Endothelial cell of umbilical vein (primary cell): Measurements from ENCODE around the gene KANK4. TPM values are rescaled to one million over a fixed set of nuclear protein-coding genes. Genes with fewer than 3 reads are reported as not detected.

Experiments used
- Bru-seq: library from RNA; stranded (reverse); fragments of 400-500 nt; gene quantifications from one replicate; lab custom pipeline; 2021; lab: Mats Ljungman, UMichigan
- BruChase-seq, 2 experiments: library from RNA; stranded (reverse); fragments of 400-500 nt; gene quantifications; one replicate each; lab custom pipeline; 2021; lab: Mats Ljungman, UMichigan
- BruUV-seq: library from RNA; stranded (reverse); fragments of 400-500 nt; replicated peaks from 2 replicates; lab custom pipeline; 2021; lab: Mats Ljungman, UMichigan
- CTCF ChIA-PET: fragments of 300-600, 350-600 bp; sonication (Branson Sonifier 250); formaldehyde crosslinking; loops from one replicate; lab custom pipeline; 2021; ENCODE audit warnings: antibody characterized with exemption, inconsistent platforms; lab: Charles Lee
- POLR2A ChIA-PET: fragments of 300-600, 350-600 bp; sonication (Branson Sonifier 250); formaldehyde crosslinking; loops from one replicate; lab custom pipeline; 2021; ENCODE audit warnings: antibody characterized with exemption, inconsistent platforms; lab: Charles Lee
- DNase-seq: peaks from one replicate; pipeline ENCODE4 v3.0.0-alpha.2; 2011; ENCODE audit warnings: low read depth, low spot score
- FAIRE-seq: peaks from 2 replicates; lab custom pipeline; 2011; peaks lifted over from hg19 to GRCh38; lab: Jason Lieb, UNC
- H2AFZ ChIP-seq: 2 replicates; pipeline ENCODE4 v1.6.0; 2012; ENCODE audit warnings: low read depth, low read length, control low read depth, inconsistent platforms
- H3K27ac ChIP-seq: 2 replicates; pipeline ENCODE4 v1.5.1; 2011; ENCODE audit warnings: low read depth, mild to moderate bottlenecking, control low read depth, low read length, moderate library complexity; ENCODE audit not compliant: insufficient read depth
- H3K27me3 ChIP-seq, 2 experiments: 2 replicates each; pipeline versions ENCODE4 v1.6.0 to v1.6.1; 2011; ENCODE audit warnings: low read length in 2 of 2, mixed read lengths in 1 of 2; ENCODE audit not compliant: control insufficient read depth in 2 of 2, insufficient read depth in 2 of 2
- H3K36me3 ChIP-seq, 2 experiments: 2 replicates in 1 of 2; 3 replicates in 1 of 2; pipeline ENCODE4 v1.5.1; 2011; ENCODE audit warnings: low read length in 2 of 2, mild to moderate bottlenecking in 1 of 2, moderate library complexity in 1 of 2; ENCODE audit not compliant: control insufficient read depth in 2 of 2, insufficient read depth in 2 of 2; ENCODE audit errors: extremely low read depth in 1 of 2
- H3K4me1 ChIP-seq: 3 replicates; pipeline ENCODE4 v1.5.1; 2011; ENCODE audit warnings: mild to moderate bottlenecking, low read length; ENCODE audit not compliant: control insufficient read depth, insufficient read depth; ENCODE audit errors: extremely low read depth
- H3K4me2 ChIP-seq: 2 replicates; pipeline ENCODE4 v1.6.1; 2011; ENCODE audit warnings: low read length, control low read depth, mixed read lengths; ENCODE audit not compliant: insufficient read depth
- H3K4me3 ChIP-seq, 3 experiments: fragments of 200-600 bp in 1 of 3; sonication (generic), shearing (Covaris generic) in 1 of 3; replicated peaks in 1 of 3; 2 replicates each; pipeline ENCODE4 v1.5.1; 2011 to 2016; ENCODE audit warnings: control low read depth in 3 of 3, low read length in 3 of 3, mild to moderate bottlenecking in 2 of 3, inconsistent platforms in 1 of 3, low read depth in 1 of 3, moderate library complexity in 1 of 3; ENCODE audit not compliant: insufficient read depth in 1 of 3
- H3K79me2 ChIP-seq: 2 replicates; pipeline ENCODE4 v1.6.0; 2012; ENCODE audit warnings: low read length, inconsistent platforms; ENCODE audit not compliant: control insufficient read depth, insufficient read depth
- H3K9ac ChIP-seq: replicated peaks from 2 replicates; pipeline ENCODE3; 2011; ENCODE audit warnings: low read length, control low read depth; ENCODE audit not compliant: insufficient read depth; ENCODE audit errors: extremely low read depth
- H3K9me1 ChIP-seq: replicated peaks from 3 replicates; pipeline ENCODE4 v1.6.0; 2011; ENCODE audit warnings: mild to moderate bottlenecking, low read length; ENCODE audit not compliant: control insufficient read depth, insufficient read depth; ENCODE audit errors: extremely low read depth
- H3K9me3 ChIP-seq: replicated peaks from 2 replicates; pipeline ENCODE4 v1.5.1; 2012; ENCODE audit warnings: low read length, inconsistent platforms; ENCODE audit not compliant: control insufficient read depth, insufficient read depth
- H4K20me1 ChIP-seq: replicated peaks from 2 replicates; pipeline ENCODE3; 2011; ENCODE audit warnings: mild to moderate bottlenecking, low read length; ENCODE audit not compliant: control insufficient read depth, insufficient read depth; ENCODE audit errors: extremely low read depth
- CTCF ChIP-seq, 2 donors: IDR thresholded peaks; 1 replicate in 1 of 2; 2 replicates in 1 of 2; pipeline ENCODE4 v1.5.1; 2011; ENCODE audit warnings: low read length in 2 of 2, mild to moderate bottlenecking in 2 of 2, moderate library complexity in 2 of 2, control low read depth in 1 of 2, inconsistent platforms in 1 of 2, low read depth in 1 of 2; ENCODE audit not compliant: insufficient read depth in 1 of 2; ENCODE audit errors: extremely low read depth in 1 of 2
- EZH2 ChIP-seq: IDR thresholded peaks from 2 replicates; pipeline ENCODE4 v1.6.1; 2012; ENCODE audit warnings: borderline replicate concordance, low read depth, mild to moderate bottlenecking, moderate library complexity, low read length, inconsistent platforms; ENCODE audit not compliant: severe bottlenecking
- FOS ChIP-seq: IDR thresholded peaks from 2 replicates; pipeline ENCODE4 v1.6.1; 2011; ENCODE audit warnings: mild to moderate bottlenecking, low read length, moderate library complexity, borderline replicate concordance; ENCODE audit not compliant: insufficient read depth
- GATA2 ChIP-seq: IDR thresholded peaks from 2 replicates; pipeline ENCODE4 v1.7.0; 2011; ENCODE audit warnings: low read depth, mild to moderate bottlenecking, moderate library complexity, mixed read lengths, low read length; ENCODE audit not compliant: insufficient read length, insufficient read depth
- JUN ChIP-seq: IDR thresholded peaks from 2 replicates; pipeline ENCODE4 v1.6.1; 2011; ENCODE audit warnings: borderline replicate concordance, low read depth; ENCODE audit not compliant: insufficient read length, insufficient read depth
- MAX ChIP-seq: IDR thresholded peaks from 2 replicates; pipeline ENCODE4 v1.6.1; 2011; ENCODE audit not compliant: insufficient read depth, insufficient read length
- POLR2A ChIP-seq: IDR thresholded peaks from 2 replicates; pipeline ENCODE4 v1.6.1; 2012; ENCODE audit warnings: low read depth, mild to moderate bottlenecking, control low read depth, low read length
- POLR2AphosphoS5 ChIP-seq: IDR thresholded peaks from 2 replicates; pipeline ENCODE4 v1.6.1; 2012; ENCODE audit warnings: low read depth, mild to moderate bottlenecking, control low read depth, low read length, moderate library complexity; ENCODE audit not compliant: insufficient read depth
- dilution Hi-C: fragments of 300-500 bp; cut with MboI; formaldehyde crosslinking; loops from one replicate; pipeline ENCODE4 v1.15.0; 2019; ENCODE audit warnings: low sequenced_read_pairs; ENCODE audit not compliant: extremely low pct_ligation_motif_present
- intact Hi-C: fragments of 100-400 bp; cut with micrococcal nuclease; formaldehyde crosslinking; loops from one replicate; pipeline ENCODE4 v1.10.0; 2022
- long read RNA-seq: library from polyadenylated mRNA; stranded (forward); transcript quantifications from one replicate; pipeline ENCODE4 v2.0.0, GENCODE V29; 2021
- polyA minus RNA-seq, 3 experiments: library from RNA; depleted of rRNA, polyadenylated mRNA; stranded (reverse); fragments of >200 nt; gene quantifications; 1 replicate in 1 of 3; 2 replicates in 2 of 3; pipeline ENCODE4 v1.2.3, GENCODE V29; 2011
- polyA plus RNA-seq, 4 experiments: library from polyadenylated mRNA; depleted of rRNA in 3 of 4; stranded (reverse) in 3 of 4; unstranded in 1 of 4; fragments of >200 nt; gene quantifications; 2 replicates each; pipeline versions ENCODE4 v1.2.1 to v1.2.3, GENCODE V29; 2011 to 2012; ENCODE audit warnings: missing spikeins in 1 of 4
- total RNA-seq: library from RNA; stranded (reverse); gene quantifications from 2 replicates; pipeline ENCODE4 v1.2.3, GENCODE V29; 2021

Gene KANK4
- not detected in 2 replicates for total RNA-seq
- polyA plus RNA-seq = not detected in 2 replicates
- not detected in 2 replicates for polyA plus RNA-seq (2011; cell fraction: cytosol; rRNA removed)
- not detected in 2 replicates for polyA plus RNA-seq (2011; cell fraction: nucleus; rRNA removed)
- not detected in 2 replicates for polyA plus RNA-seq (2012)
- polyA minus RNA-seq = not detected in 2 replicates
- not detected for polyA minus RNA-seq (2011; cell fraction: cytosol; rRNA and poly(A)+ RNA removed)
- not detected in 2 replicates for polyA minus RNA-seq (2011; cell fraction: nucleus; rRNA and poly(A)+ RNA removed)
- percentile 4 among the genes with signal in this experiment for Bru-seq, nascent RNA
- BruChase-seq, experiment 1, labeled RNA remaining after a 6-hour chase = not detected
- percentile 1 among the genes with signal in this experiment for BruChase-seq, experiment 2, labeled RNA remaining after a 2-hour chase
- long read RNA-seq = 0 reads

- DNase-seq (no peak), FAIRE-seq (no peak)
- H3K4me2 ChIP-seq = no peak within 1 kb of the TSS
- no peaks in the 10 kb centered on the region for H3K9me3 ChIP-seq
- no peak within 1 kb of the TSS for H3K27ac ChIP-seq
- no peaks in the 10 kb centered on the region for H4K20me1 ChIP-seq
- POLR2A ChIA-PET = no interaction called here
- H2AFZ ChIP-seq = no peak within 1 kb of the TSS
- no peak within 1 kb of the TSS for H3K4me3 ChIP-seq
- dilution Hi-C loops = no loop called here
- TF ChIP-seq JUN = no peak
- TF ChIP-seq MAX = no peak
- no peak for TF ChIP-seq EZH2
- TF ChIP-seq CTCF (IDR thresholded peaks at IDR 0.05; ENCODE audit: extremely low read depth in 1 of 2, insufficient read depth in 1 of 2, low read depth in 1 of 2, low read length in 2 of 2) = no peak
- no peak for TF ChIP-seq POLR2AphosphoS5
- no peak for TF ChIP-seq GATA2
- TF ChIP-seq POLR2A = no peak
- no peak for TF ChIP-seq FOS
- no peaks in the 10 kb centered on the region for H3K36me3 ChIP-seq
- BruUV-seq = no TSS peak
- H3K4me1 ChIP-seq = no peaks in the 10 kb centered on the region
- H3K27me3 ChIP-seq = peaks cover 14 to 16% of the 10 kb centered on the region in 2 experiments
- no peaks in the 10 kb centered on the region for H3K79me2 ChIP-seq
- intact Hi-C loops = no loop called here
- H3K9ac ChIP-seq = no peak within 1 kb of the TSS
- CTCF ChIA-PET = no interaction called here
- H3K9me1 ChIP-seq = no peaks in the 10 kb centered on the region
Observed at GRCh38 chr1:62318756-62319544, at the start of gene KANK4. TSS of gene KANK4 (minus strand) at chr1:62319434. CDS start at chr1:62281564, 37,870 bp downstream.
